PFSK-1 (cell line): ENCODE data around the gene ZHX3.

Experiments used
- FOXP2 ChIP-seq: optimal IDR thresholded peaks from 2 replicates; pipeline ENCODE3; 2011; ENCODE audit warnings: borderline replicate concordance, control low read depth, inconsistent platforms; ENCODE audit not compliant: insufficient read depth; ENCODE audit errors: extremely low read length, extremely low read depth
- POLR2AphosphoS5 ChIP-seq: IDR thresholded peaks from 2 replicates; pipeline ENCODE4 v1.6.1; 2012; ENCODE audit warnings: low read depth, mild to moderate bottlenecking, control low read depth, low read length, moderate library complexity
- SIN3A ChIP-seq: IDR thresholded peaks from 2 replicates; pipeline ENCODE4 v1.6.1; 2012; ENCODE audit warnings: mild to moderate bottlenecking, low read length, moderate library complexity, borderline replicate concordance; ENCODE audit not compliant: insufficient read depth
- TAF1 ChIP-seq: IDR thresholded peaks from 2 replicates; pipeline ENCODE4 v1.6.1; 2012; ENCODE audit warnings: low read length, control low read depth, borderline replicate concordance; ENCODE audit not compliant: insufficient read depth
- TF ChIP-seq, protein P1 (sequence below), 2 experiments: IDR thresholded peaks; 2 replicates each; pipeline versions ENCODE4 v1.6.1 to v1.8.0; 2011 to 2012; ENCODE audit warnings: low read depth in 2 of 2, low read length in 2 of 2, control low read depth in 1 of 2, inconsistent platforms in 1 of 2, mild to moderate bottlenecking in 1 of 2, moderate library complexity in 1 of 2; ENCODE audit not compliant: insufficient read depth in 1 of 2

The ZHX3 gene

GRCh38 chr20:41360831-41361756 lies 43.6 kb upstream of the ZHX3 start:
- TF ChIP-seq, protein P1, sequence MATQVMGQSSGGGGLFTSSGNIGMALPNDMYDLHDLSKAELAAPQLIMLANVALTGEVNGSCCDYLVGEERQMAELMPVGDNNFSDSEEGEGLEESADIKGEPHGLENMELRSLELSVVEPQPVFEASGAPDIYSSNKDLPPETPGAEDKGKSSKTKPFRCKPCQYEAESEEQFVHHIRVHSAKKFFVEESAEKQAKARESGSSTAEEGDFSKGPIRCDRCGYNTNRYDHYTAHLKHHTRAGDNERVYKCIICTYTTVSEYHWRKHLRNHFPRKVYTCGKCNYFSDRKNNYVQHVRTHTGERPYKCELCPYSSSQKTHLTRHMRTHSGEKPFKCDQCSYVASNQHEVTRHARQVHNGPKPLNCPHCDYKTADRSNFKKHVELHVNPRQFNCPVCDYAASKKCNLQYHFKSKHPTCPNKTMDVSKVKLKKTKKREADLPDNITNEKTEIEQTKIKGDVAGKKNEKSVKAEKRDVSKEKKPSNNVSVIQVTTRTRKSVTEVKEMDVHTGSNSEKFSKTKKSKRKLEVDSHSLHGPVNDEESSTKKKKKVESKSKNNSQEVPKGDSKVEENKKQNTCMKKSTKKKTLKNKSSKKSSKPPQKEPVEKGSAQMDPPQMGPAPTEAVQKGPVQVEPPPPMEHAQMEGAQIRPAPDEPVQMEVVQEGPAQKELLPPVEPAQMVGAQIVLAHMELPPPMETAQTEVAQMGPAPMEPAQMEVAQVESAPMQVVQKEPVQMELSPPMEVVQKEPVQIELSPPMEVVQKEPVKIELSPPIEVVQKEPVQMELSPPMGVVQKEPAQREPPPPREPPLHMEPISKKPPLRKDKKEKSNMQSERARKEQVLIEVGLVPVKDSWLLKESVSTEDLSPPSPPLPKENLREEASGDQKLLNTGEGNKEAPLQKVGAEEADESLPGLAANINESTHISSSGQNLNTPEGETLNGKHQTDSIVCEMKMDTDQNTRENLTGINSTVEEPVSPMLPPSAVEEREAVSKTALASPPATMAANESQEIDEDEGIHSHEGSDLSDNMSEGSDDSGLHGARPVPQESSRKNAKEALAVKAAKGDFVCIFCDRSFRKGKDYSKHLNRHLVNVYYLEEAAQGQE (IDR thresholded peaks at IDR 0.05; ENCODE audit: insufficient read depth in 1 of 2, low read depth in 2 of 2, low read length in 2 of 2), result peak in 1 of 2 experiments; percentile 56; a peak in 1 of 4 replicates
- TF ChIP-seq SIN3A, result no peak

GRCh38 chr20:41359541-41360011 lies 42.0 kb upstream of the ZHX3 start:
- TF ChIP-seq SIN3A (no peak), FOXP2 (no peak), TAF1 (no peak), POLR2AphosphoS5 (no peak)
- TF ChIP-seq, protein P1 (IDR thresholded peaks at IDR 0.05; ENCODE audit: insufficient read depth in 1 of 2, low read depth in 2 of 2, low read length in 2 of 2), result no peak

DNA sequence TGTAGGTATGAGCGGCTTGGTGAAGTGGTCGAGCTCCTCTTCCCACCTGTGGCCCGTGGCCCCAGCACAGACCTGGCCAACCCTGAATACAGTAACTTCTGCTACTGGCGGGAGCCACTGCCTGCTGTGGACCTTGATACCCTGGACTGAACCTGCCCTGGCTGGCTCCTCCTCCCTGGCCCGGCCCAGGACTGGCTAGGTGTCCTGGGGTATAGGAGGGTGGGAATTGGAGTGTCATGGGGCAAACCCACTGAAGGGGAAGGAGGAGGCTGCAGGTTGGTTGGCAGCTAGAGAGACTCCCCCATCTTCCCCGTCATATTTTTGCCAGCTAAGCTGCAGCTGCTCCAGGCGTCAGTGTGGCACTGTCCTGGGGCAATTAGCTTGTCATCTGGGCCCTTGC lies 41.2 kb upstream of the ZHX3 start:
- TF ChIP-seq POLR2AphosphoS5, result no peak
- TF ChIP-seq FOXP2, result no peak
- TF ChIP-seq TAF1, result no peak
- TF ChIP-seq SIN3A, result no peak
- TF ChIP-seq, protein P1 (IDR thresholded peaks at IDR 0.05; ENCODE audit: insufficient read depth in 1 of 2, low read depth in 2 of 2, low read length in 2 of 2), result no peak

DNA sequence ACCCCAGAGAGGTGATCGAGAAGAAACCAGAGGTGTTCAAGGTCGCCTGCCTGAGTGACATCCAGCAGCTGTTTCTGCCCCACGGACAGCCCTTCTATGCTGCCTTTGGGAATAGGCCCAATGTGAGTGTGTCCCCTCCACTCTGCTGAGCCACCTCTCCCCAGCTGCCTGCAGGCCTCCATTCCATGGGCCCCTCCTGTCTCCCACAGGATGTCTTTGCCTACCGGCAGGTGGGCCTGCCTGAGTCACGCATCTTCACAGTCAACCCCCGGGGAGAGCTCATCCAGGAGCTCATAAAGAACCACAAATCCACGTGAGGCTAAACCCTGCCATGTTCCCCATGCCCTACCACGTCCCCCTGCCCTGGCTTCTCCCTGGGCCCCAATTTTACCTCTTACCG lies 40.7 kb upstream of the ZHX3 start:
- TF ChIP-seq SIN3A, result no peak
- TF ChIP-seq TAF1, result no peak
- TF ChIP-seq FOXP2, result no peak
- TF ChIP-seq, protein P1 (IDR thresholded peaks at IDR 0.05; ENCODE audit: insufficient read depth in 1 of 2, low read depth in 2 of 2, low read length in 2 of 2), result no peak
- TF ChIP-seq POLR2AphosphoS5, result no peak
